GM21737 (cell line): Measurements from ENCODE around the gene POLE.
"Not testable (repeated sequence)": the region's sequence is repeated elsewhere in the genome, so short reads cannot be mapped to it uniquely, and the experiment has no call there.

Experiments used
- ATAC-seq: cut with Tn5 transposase; IDR thresholded peaks from one replicate; pipeline ENCODE4 v1.9.1; 2021; ENCODE audit warnings: mild to moderate bottlenecking, moderate library complexity; ENCODE audit not compliant: unreplicated experiment

The POLE gene

DNA sequence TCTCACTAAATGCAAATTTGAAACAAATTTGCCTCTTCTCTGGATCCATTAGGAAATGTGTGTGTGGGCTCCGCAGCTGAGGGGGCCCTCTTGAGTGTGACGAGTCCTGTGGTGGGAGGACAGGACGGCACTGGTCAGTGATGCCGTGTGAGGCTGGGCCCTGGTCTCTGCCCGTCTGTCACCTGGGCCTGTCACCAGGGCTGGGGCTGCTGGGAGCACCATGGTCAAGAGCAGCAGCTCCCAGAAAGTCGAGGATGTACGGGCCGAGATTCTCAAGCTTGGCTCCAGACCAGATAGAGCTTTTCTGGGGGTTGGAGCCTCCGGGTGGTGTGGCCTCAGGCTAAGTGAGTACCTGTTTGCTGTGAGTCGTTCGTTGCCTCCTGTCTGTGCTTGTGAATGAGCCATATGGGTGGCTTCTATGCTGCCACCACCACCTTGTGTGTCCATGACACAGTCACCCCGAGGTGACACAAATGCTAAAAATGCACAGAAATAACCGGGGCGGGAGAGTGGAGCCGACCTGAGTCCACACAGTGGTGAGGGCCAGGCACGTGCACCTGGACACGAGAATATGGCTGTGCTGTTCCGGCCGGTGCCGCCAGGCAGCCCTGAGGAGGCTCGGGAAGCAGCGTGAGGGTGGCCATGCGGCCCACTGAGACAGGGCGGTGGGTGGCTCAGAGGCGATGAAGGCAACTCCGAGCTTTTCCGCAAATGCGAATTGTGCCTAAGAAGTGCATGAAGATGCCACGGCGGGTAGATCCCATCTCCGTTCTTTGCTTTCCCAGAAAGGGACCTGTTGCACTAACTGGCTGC lies 32.2 kb upstream of the POLE start:
- ATAC-seq, result no peak

GRCh38 chr12:132718644-132719043 lies 31.5 kb upstream of the POLE start:
- ATAC-seq, result no peak

GRCh38 chr12:132717531-132718387 lies 30.6 kb upstream of the POLE start:
- no peak for ATAC-seq

- ATAC-seq, result no peak
Observed at GRCh38 chr12:132717011-132717410, 29.9 kb upstream of the POLE start.

DNA sequence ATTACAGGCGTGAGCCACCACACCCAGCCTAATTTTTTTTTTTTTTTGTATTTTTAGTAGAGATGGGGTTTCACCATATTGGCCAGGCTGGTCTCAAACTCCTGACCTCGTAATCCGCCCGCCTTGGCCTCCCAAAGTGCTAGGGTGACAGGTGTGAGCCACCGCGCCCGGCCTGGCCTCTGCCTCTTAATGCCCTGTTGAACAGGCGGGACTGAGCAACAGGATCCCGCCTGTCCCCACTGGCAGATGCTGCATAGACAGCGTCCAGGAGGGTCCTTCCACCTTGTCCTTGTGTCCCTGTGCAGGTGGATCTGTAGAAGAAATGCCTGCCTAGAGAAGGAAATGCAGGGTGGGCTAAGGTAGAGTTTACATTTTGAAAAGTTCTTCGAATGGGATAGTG lies 29.2 kb upstream of the POLE start:
- no peak for ATAC-seq

GRCh38 chr12:132715874-132716273 lies 28.7 kb upstream of the POLE start:
- no peak for ATAC-seq

GRCh38 chr12:132713123-132713522 lies 26.0 kb upstream of the POLE start:
- no peak for ATAC-seq

DNA sequence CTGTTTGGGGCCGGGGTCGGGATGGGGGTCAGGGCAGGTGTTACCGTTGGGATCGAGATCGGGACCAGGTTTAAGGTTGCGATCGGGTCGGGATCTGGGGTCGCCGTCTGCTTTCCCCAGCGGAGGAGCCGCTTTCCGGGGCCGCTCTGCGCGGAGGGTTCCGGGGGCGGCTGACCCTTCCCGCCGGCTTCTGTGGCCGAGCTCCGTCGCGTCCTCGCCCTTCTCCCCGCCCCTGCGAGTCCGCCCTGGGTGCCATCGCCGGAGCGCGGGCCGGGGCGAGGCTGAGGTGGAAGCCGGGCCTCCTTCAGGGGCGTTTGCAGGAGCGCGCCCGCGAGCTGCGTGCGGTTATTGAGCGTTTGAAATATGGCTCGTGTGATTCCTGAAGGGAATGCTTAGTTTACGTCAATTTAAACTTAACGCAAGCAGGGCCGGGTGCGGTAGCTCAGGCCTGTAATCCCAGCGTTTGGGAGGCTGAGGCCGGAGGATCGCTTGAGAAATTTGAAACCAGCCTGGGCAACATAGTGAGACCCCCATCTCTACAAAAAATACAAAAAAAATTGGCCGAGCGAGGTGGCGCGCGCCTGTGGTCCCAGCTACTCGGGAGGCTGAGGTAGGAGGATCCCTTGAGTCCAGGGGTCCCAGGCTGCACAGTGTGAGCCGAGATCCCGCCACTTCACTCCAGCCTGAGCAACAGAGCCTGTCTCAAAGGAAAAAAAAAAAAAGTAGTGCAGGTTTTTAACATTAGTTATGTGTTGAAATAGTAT lies 24.1 kb upstream of the POLE start:
- ATAC-seq, result no peak

GRCh38 chr12:132710405-132711079 lies 23.4 kb upstream of the POLE start, which contains the start of gene PGAM5:
Gene PGAM5, plus strand, starts transcription at chr12:132710842. Its CDS starts 35 bp downstream, at chr12:132710877.
- peak; percentile 86 for ATAC-seq

DNA sequence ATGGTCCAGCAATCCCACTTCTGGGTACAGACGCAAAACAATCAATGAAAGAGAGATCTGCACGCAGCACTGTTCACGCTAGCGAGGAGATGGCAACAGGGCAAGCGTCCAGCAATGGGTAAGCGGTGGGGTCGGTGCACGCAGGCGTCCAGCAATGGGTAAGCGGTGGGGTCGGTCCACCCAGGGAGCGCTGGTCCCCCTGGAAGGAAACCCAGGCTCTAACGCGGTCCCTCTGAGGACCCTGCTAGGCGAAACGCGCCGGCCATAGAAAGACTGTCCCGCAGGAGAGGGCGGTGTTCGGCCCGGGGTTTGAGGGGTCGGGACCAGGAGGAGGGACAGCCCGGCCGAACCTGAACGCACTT lies 22.9 kb upstream of the POLE start:
- ATAC-seq, result peak; percentile 25

DNA sequence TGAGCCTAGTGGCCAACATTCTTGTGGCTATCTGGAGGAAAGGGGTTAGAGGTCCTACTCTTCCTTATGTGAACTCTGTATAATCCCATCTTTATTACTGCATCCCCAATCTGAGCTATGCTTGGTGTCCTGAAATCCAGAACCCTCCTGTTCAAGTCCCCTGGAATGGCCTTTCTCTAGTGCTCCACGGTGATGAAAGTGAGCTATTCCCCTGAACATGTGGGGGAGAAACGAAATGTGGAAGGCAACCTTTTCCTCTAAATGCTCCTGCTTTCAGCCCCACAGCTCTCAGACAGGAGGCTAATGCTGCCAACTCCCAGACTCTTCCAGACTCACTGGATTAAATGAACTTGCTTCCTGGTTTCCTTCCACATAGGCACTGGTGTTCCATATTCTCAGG lies 21.0 kb upstream of the POLE start:
- no peak for ATAC-seq

DNA sequence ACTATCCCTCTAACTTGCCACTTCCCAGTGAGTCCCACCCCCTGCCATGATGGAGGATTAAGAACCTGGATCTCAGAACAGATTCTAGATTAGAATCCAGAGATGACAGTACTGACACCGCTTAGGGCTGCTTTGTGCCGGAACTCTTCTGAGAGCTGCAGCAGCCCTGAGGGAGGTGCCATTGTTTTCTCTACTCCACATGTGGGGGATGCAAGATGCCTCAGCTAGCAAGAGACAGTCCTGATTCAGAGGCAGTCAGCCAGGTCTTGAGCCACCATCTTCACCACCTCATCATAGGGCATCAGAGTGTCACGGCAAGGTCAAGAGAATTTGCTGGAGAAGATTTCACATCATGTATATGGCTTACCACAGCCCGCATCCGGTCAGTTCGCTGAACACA lies 20.1 kb upstream of the POLE start:
- no peak for ATAC-seq

GRCh38 chr12:132703641-132704040 lies 16.5 kb upstream of the POLE start:
- no peak for ATAC-seq

- ATAC-seq, result no peak
Observed at GRCh38 chr12:132702640-132703039, 15.5 kb upstream of the POLE start.

- no peak for ATAC-seq
Observed at GRCh38 chr12:132700212-132700822, 13.2 kb upstream of the POLE start.

- no peak for ATAC-seq
Observed at GRCh38 chr12:132698341-132698740, 11.2 kb upstream of the POLE start.

DNA sequence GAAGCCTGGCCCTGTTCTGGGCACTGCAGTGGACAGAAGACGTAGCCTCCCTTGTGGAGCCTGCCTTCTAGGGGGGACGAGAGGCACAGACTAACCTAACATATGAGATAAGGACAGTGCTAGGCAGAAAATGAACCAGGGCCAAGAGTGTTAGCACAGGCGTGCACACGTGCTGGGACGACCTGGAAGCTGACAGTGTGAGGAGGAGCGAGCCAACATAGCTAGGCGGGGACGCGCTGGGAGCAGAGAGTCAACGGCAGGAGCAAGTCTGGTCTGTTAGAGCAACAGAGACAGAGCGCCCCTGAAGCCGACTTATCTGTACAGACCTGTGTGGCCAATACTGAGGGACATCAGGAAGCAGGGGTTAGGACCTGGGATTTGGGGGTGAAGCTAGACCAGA lies 8.3 kb upstream of the POLE start:
- ATAC-seq, result no peak

- ATAC-seq, result not testable (repeated sequence)
Observed at GRCh38 chr12:132694888-132695287, 7.7 kb upstream of the POLE start.

- not testable (repeated sequence) for ATAC-seq
Observed at GRCh38 chr12:132692030-132692429, 4.9 kb upstream of the POLE start.

GRCh38 chr12:132690112-132690511 lies 3.0 kb upstream of the POLE start:
- no peak for ATAC-seq
